Measurements from ENCODE around the gene PLA2G2D. TPM values are rescaled to one million over a fixed set of nuclear protein-coding genes. Genes with fewer than 3 reads are reported as not detected.

PLA2G2D gene
- total and polyA plus RNA-seq, 2 experiments from 2014 or later = not detected

GRCh38 chr1:20074055-20074724 lies 45.1 kb downstream of the PLA2G2D start:
- no peaks in the 10 kb centered on the region for H3K79me2 ChIP-seq (replicated peaks; ENCODE audit: insufficient read depth)
- H4K20me1 ChIP-seq (replicated peaks; ENCODE audit: insufficient read depth) = no peaks in the 10 kb centered on the region
- no peaks in the 10 kb centered on the region for H3K27me3 ChIP-seq (ENCODE audit: insufficient read depth)
- DNase-seq (ENCODE audit: low spot score) (no peak), ATAC-seq (no peak)
- Mint-ChIP-seq H3K27me3 (ENCODE audit: insufficient read depth, low read depth, poor library complexity) (peaks cover 8% of the 10 kb centered on the region), H3K36me3 (ENCODE audit: low read depth) (no peaks in the 10 kb centered on the region; the same call in 2 of the 3 replicates), H3K4me1 (peaks cover 3% of the 10 kb centered on the region; the same call in 1 of the 3 replicates), H3K27ac (no peak overlapping the region), H3K4me3 (no peak overlapping the region), H3K9me3 (no peaks in the 10 kb centered on the region; the same call in 2 of the 3 replicates)
- H2AFZ ChIP-seq = no peak overlapping the region
- no peak for TF ChIP-seq ZNF331 (CRISPR knock-in tag; IDR thresholded peaks at IDR 0.05; ENCODE audit: low read depth)
- TF ChIP-seq EZH2phosphoT487 (IDR thresholded peaks at IDR 0.05; ENCODE audit: unreplicated experiment) = no peak
- no peak for TF ChIP-seq POLR2AphosphoS5 (IDR thresholded peaks at IDR 0.05; ENCODE audit: low read depth)
- TF ChIP-seq REST (IDR thresholded peaks at IDR 0.05; ENCODE audit: unreplicated experiment) = no peak
- TF ChIP-seq ZNF462 (CRISPR knock-in tag; IDR thresholded peaks at IDR 0.05) = no peak
- TF ChIP-seq JUNB (IDR thresholded peaks at IDR 0.05; ENCODE audit: unreplicated experiment) = no peak
- no peak for TF ChIP-seq CREB1 (CRISPR knock-in tag; IDR thresholded peaks at IDR 0.05; ENCODE audit: low read depth)
- no peak for TF ChIP-seq ETS1 (IDR thresholded peaks at IDR 0.05)
- TF ChIP-seq CTCF (conservative IDR thresholded peaks at IDR 0.05; ENCODE audit: low read depth in 2 of 2) = no peak
- TF ChIP-seq ZNF114 (CRISPR knock-in tag; IDR thresholded peaks at IDR 0.05) = no peak
- TF ChIP-seq STAT1 (IDR thresholded peaks at IDR 0.05; ENCODE audit: unreplicated experiment) = no peak
- TF ChIP-seq EZH2 (IDR thresholded peaks at IDR 0.05; ENCODE audit: low read depth, unreplicated experiment) = no peak
- TF ChIP-seq NANOG (IDR thresholded peaks at IDR 0.05; ENCODE audit: borderline replicate concordance) = no peak
- no peaks in the 10 kb centered on the region for H3K9me2 ChIP-seq (ENCODE audit: insufficient read depth)
- no peak overlapping the region for H3K4me3 ChIP-seq
- no peak overlapping the region for H3K4me2 ChIP-seq
- no peaks in the 10 kb centered on the region for H3K4me1 ChIP-seq (ENCODE audit: insufficient read depth)
- H3F3A ChIP-seq (replicated peaks; ENCODE audit: low read depth) = no peaks in the 10 kb centered on the region
- H3K36me3 ChIP-seq (ENCODE audit: insufficient read depth) = no peaks in the 10 kb centered on the region; the same call in 1 of the 2 replicates
- H3K27ac ChIP-seq (ENCODE audit: low read depth) = no peak overlapping the region

Data from GM23338 (cell line).